ENCODE data around the gene RALGPS2.
"Not testable (repeated sequence)": the region's sequence is repeated elsewhere in the genome, so short reads cannot be mapped to it uniquely, and the experiment has no call there.

RALGPS2 gene

DNA sequence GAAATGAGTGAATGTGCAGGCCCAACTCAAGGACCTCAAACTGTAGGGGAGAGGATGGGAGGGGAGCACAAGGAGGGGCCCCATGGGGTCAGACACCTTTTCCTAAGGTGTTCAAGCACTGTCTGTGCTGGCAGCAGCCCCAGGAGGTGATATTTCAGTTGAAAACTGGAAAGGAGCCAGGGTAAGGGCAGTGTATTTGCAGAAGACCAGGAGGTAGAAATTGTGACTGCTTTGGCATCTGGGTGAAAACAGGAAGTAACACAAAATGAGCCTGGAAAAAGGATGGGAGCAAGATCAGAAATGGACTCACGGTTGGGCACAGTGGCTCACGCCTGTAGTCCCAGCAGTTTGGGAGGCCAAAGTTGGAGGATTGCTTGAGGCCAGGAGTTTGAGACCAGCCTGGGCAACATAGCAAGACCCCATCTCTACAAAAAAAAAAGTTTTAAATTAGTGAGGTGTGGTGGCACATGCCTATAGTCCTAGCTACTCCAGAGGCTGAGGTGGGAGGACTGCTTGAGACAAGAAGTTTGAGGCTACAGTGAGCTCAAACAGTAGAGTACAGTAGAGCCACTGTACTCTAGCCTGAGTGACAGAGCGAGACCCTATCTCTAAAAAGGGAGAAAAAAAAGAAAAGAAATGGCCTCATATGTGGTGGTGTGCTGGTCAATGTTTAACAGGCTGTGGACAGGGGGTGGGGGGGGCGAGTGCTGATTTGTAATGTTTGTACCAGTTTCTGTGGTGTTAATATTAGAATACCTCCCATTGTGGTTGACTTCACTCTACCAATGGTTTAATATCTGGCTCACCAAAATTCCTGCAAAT is 222.0 kb downstream of the RALGPS2 start:
- DNase-seq, result no peak

- DNase-seq, result no peak
These were observed 222.6 kb downstream of the RALGPS2 start for GRCh38 chr1:178947677-178947981.

- DNase-seq, result no peak
These were observed 223.6 kb downstream of the RALGPS2 start for GRCh38 chr1:178948676-178949075.

GRCh38 chr1:178949866-178950265 is 224.8 kb downstream of the RALGPS2 start:
- not testable (repeated sequence) for DNase-seq

DNA sequence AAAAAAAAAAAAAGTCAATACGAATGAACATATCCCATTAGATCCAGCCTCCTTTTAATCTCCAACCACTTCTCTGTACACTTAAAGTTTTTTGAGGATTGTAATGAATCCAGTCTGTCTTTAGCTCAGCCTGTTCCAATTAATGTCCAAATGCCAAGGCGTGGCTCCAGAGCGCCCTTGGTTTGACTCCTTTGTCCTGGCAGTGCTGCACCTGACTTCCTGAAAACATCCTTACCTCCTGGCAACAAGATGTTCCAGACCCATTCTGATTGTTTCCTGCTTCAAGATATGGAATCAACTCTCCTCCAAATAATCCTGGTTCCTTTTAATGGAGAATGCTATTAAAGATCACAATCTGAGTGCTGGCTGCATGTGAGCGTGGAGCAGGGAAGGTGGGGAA is 226.6 kb downstream of the RALGPS2 start:
- DNase-seq, result no peak

DNA sequence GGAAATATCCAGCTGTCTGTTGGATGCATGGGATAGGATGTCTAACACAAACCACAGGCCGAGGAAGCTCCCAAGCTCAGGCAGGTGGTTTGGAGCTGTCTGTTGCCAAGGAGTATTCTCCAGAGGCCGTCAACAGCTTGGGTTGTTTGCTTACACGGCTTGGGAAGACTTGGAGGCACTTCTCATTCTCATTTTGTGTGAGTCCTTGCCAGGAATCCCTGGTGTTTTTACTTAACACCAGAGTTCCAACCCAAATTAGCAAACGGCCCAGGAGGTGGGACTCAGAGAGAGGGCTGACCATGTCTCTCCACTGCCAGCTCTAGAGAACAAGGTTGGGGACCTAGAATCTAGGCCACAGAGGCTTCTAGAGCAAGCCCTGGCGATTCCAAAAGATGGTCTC is 228.0 kb downstream of the RALGPS2 start:
- DNase-seq, result no peak

DNA sequence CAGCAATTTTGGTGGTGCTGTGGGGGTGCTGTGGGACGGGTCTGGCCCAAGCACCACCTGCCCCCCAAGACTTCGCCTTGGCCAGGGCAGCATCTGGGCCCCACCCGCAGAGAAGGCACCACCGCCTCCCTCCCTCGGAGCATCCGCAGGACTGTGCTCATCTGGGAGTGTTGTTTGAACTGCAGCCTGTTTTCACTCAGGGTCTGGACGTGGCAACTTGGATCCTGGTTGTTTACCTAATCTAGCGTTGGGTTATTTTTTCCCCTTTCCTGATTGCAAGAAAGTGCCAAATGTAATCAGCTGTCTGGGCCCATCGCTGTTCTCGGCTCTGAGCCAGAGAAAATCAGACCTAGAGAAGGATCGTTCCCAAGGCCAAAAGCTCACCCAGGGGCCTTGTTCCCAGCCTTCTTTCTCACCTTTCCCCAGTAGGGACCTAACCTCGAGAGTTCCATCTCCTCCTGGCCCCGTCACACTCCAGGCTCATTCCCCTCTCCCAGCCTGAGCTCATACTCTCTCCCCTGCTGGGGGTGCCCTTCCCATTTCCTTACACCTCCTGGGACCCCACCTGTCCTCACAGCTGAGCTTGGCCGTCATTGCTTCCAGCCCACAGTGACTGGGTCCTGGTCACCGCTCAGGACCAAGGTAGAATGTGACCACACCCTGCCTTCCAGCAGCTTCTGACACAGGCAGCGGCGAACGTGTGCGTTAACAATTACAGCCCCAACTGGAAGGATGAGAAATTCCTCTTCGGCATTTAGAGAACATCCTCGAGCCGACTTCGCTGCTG is 228.7 kb downstream of the RALGPS2 start:
- no peak for DNase-seq

DNA sequence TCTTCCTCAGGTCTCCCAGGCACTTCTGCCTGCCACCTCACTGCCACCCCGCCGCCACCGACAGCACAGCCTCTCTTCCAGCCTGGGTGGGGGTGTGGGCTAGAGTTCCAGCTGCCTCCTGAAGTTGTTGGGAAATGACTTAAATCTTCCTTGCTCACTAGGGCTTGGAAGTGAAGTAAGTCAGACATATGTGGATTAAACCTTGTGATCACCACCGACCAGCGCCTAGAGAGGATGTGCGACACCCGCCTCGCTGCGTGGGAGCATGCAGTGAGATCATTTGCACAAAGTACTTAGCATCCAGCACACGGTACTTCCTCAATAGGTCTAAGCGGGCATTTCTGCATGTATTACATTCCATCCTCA is 229.3 kb downstream of the RALGPS2 start:
- no peak for DNase-seq

- no peak for DNase-seq
These were observed 229.9 kb downstream of the RALGPS2 start for GRCh38 chr1:178954937-178955336.

- DNase-seq, result no peak
These were observed 230.4 kb downstream of the RALGPS2 start for GRCh38 chr1:178955391-178955954.

DNA sequence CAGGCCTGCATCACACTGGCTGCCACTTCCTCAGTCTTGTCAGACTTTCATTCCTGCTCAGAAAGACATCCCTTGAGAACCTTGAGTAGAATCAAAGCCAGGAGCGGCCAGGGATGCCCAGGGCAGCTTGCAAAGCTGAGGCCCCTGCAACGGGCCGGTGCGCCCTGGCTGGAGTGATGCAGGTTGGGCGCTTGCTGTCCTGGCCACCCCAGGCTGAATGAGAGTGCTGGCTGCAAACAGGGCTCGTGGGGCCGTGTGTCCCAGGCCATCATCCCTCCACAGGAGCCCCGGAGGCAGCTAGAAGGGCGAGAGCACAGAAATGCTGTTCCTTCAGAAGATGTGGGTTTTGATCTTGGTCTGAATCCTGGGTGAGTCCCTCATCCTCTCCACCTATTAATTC is 233.4 kb downstream of the RALGPS2 start:
- no peak for DNase-seq

DNA sequence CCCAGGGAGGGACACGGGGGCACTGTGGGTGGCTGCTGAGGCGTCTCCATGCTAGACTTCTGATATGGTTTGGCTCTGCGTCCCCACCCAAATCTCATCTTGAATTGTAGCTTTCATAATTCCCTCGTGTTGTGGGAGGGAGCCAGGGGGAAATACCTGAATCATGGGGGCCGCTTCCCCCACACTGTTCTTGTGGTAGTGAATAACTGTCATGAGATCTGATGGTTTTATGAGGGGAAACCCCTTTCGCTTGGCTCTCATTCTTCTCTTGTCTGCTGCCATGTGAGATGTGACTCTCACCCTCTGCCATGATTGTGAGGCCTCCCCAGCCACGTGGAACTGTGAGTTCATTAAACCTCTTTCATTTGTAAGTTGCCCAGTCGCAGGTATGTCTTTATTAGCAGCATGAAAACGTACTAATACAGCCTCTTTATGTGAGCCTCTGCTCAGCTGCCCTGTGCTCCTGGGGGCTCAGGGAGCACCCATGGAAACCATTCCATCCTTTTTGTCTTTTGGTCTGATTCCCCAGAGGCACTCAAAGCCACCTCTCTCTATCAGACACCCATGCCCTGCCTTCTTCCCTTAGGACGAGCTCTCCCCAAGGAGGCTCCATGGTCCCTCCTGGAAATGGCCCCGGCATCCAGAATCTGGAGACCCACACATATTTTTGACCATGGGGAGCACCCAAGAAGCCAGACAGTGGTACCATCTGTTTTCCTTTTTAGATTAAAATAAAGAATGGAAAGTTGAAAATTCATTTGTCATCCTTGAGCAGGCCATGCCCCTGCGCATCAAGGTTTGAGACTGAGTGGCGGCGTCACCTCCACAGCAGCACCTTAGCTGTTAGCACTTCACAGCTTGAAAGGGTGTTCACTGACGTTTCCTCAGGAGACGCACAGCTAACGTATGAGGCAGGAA is 234.8 kb downstream of the RALGPS2 start:
- no peak for DNase-seq

DNA sequence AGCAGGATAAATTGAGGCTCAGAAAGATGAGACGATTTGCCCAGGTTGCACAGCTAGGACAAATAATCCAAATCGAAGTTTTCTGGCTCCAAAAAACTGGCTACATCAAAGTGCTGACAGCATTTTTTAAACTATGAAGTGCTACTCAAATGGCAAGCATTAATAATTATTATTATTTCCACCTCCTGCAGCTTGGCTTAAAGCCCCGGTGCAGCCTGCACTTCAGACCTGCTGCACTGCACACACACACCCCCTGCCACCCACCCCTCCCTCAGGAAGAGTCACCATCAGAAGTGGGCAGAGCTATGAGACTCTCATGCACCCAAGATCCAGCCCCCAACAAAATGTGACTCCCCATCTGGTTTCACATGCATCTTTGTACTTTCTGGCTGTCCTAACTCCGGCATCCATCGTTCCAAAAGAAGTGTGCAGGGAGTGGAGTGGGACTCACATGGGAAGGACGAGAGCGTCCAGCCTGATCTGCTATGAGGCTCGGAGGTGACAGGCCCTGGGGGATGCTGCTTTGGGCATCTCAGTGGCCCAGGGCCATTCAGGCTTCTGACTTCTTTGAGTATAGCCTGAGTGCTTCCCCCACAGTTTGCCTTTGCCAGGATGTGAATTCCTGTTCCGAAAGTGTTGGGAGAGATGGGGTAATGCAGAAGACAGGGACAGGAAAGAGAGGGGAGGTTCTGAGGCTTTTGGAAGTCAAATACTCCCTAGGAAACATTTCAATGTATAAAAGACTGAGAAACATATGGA is 235.6 kb downstream of the RALGPS2 start:
- DNase-seq, result no peak

- no peak for DNase-seq
These were observed 236.3 kb downstream of the RALGPS2 start for GRCh38 chr1:178961331-178961730.

- no peak for DNase-seq
These were observed 236.8 kb downstream of the RALGPS2 start for GRCh38 chr1:178961868-178962267.

- DNase-seq, result no peak
These were observed 238.0 kb downstream of the RALGPS2 start for GRCh38 chr1:178962853-178963711.

DNA sequence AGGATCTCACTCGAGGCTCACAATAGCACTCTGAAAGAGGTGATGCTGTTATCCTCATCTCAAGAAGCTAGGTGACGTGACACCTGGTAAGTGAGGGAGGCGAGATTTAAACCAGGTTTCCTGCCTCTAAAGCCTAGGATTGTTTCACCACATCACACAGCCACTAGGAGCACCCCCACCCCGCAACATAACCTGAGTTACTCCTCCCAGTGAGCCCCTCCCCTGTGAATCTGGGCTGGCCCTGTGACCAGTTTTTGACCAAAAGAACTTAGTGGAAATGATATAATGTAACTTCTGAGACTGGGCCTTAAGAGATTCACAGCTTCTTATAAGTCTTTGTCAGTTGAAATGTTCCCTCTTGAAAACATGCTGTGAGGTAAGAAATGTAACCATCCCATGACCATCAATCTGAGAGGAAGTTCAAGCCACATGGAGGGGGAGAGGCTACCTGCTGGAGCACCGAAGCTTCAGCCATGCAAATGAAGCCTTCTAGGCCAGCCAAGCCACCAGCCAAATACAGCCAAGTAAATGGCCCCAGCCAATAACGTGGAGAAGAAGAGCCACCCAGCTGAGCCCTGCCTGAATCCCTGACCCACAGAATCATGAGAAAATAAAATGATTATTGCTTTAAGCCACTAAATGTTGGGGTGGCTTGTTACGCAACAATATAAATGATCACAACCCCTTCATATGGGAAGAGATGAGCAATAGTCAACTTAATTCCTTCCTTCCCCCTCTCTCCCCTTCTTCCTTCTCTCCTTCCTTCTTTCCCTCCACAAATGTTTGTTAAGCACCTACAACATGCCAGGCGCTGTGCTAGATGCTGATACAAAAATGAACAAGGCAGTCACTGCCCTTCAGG is 239.7 kb downstream of the RALGPS2 start:
- no peak for DNase-seq

GRCh38 chr1:178966312-178966711 is 241.3 kb downstream of the RALGPS2 start:
- no peak for DNase-seq

GRCh38 chr1:178969226-178969987 is 244.4 kb downstream of the RALGPS2 start:
- DNase-seq, result no peak
